DMS53 treated with DMSO at 0.1 percent for 48 hours (cell line): Measurements from ENCODE around the gene RNF213.
"Not testable (repeated sequence)": the region's sequence is repeated elsewhere in the genome, so short reads cannot be mapped to it uniquely, and the experiment has no call there.

Experiments
- DNase-seq: peaks from one replicate; lab custom pipeline; 2025; ENCODE audit not compliant: unreplicated experiment; lab: John Stamatoyannopoulos, UW

The RNF213 gene

GRCh38 chr17:80316927-80317705, 56.5 kb downstream of the RNF213 start:
- DNase-seq: no peak

DNA sequence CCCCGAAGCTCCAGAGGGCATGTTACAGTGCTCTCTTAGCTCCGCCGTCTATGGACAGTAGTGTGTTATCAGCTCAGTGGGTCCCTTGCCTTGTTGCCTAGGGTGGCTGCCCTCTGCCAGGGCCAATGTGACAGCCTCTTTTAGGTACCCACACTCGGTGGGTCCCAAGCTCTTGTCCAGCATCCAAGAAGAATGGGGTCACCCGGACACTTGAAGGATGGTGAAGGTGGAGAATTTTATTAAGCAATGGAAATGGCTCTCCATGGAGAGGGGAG, 57.0 kb downstream of the RNF213 start:
- no peak for DNase-seq

DNA sequence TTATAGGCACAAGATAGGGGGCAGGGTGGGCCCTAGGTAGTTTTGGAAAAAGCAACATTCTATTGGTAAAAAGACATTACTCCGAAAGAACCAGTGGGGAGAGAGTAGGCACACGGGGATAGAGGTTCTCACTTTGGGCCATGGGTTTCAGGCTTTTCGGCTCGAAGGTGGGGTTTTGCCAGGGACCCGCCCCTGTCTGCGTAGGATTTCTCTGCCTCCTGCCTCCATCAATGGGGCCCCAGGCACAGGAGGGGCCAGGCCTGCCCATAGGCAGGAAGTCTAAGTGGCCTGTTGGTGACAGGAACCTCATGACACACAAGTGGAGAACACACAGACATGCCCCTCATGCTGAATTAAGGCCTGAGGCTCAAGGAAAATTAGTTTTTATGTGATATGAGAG, 57.5 kb downstream of the RNF213 start:
- DNase-seq: no peak

DNA sequence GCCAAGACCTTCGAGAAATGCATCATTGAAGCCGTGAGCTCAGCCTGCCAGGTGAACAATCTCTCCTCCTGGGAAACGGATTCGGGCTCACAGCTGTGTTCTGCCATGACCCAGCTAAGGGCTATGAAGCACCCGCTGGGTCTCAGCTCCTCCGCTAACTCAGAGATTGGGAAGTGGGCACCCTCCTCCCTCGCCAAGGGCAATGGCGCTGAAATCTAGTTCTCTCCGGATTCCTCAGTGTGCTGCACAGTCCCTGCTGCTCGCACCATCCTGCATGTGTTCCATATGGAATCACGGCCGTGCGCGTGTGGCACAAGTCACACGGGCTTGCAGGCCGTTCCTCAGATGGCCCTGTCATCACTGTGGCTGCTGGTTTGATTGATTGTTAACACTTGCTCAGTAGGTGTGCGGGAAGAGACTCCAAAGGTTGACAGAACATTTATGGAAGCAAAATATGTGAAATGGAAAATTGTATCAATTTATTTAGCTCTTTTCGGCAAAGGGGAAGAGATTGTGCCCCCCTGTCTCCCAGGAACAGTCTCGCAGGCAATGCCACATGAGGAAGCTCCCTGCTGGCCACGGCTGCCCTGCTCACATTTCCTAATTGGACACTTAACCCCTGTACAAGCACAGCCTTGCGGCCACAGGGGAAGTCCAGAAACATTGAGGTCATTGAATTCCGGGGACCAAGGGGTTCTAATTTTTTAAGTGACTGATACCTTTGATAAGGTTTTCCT, 58.8 kb downstream of the RNF213 start:
- no peak for DNase-seq

GRCh38 chr17:80319999-80320344, 59.3 kb downstream of the RNF213 start:
- DNase-seq: no peak

GRCh38 chr17:80320496-80320895, 59.8 kb downstream of the RNF213 start:
- DNase-seq: no peak

DNA sequence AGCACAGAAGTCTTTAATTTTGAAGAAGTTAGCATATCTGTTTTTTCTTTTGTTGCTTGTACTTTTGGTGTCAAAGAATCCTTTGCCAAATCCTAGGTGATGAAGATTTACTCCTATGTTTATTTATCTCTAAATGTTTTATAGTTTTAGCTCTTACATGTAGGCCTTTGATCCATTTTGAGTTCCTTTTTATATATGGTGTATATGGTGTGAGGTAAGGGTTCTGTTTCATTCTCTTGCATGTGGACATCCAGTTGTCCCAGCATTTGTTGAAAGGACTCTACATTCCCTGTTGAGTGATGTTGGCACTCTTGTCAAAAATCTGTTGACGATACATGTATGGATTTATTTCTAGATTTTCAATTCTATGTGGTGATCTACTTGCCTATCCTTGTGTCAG, 62.2 kb downstream of the RNF213 start:
- no peak for DNase-seq

DNA sequence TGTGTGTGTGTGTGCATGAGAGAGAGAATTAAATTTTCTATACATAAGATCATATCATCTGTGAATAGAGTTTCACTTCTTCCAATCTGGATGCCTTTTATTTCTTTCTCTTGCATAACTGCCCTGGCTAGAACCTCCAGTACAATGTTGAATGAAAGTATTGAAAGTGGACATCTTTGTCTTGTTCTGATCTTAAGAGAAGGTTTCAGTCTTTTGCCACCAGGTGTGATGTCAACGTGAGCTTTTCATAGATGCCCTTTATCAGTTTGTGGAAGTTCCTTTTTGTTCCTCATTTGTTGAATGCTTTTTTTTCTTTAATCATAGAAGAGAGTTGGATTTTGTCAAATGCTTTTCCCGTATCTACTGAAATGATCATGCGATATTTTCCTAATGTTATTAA, 63.3 kb downstream of the RNF213 start:
- no peak for DNase-seq

GRCh38 chr17:80327518-80327917, 66.9 kb downstream of the RNF213 start:
- DNase-seq: no peak

GRCh38 chr17:80328634-80329380, 68.2 kb downstream of the RNF213 start:
- DNase-seq: no peak

GRCh38 chr17:80329421-80329820, 68.8 kb downstream of the RNF213 start:
- not testable (repeated sequence) for DNase-seq

- no peak for DNase-seq
These were observed 69.6 kb downstream of the RNF213 start for GRCh38 chr17:80330276-80330675.

GRCh38 chr17:80330938-80331337, 70.3 kb downstream of the RNF213 start:
- DNase-seq: not testable (repeated sequence)

- no peak for DNase-seq
These were observed 71.2 kb downstream of the RNF213 start for GRCh38 chr17:80331820-80332219.

DNA sequence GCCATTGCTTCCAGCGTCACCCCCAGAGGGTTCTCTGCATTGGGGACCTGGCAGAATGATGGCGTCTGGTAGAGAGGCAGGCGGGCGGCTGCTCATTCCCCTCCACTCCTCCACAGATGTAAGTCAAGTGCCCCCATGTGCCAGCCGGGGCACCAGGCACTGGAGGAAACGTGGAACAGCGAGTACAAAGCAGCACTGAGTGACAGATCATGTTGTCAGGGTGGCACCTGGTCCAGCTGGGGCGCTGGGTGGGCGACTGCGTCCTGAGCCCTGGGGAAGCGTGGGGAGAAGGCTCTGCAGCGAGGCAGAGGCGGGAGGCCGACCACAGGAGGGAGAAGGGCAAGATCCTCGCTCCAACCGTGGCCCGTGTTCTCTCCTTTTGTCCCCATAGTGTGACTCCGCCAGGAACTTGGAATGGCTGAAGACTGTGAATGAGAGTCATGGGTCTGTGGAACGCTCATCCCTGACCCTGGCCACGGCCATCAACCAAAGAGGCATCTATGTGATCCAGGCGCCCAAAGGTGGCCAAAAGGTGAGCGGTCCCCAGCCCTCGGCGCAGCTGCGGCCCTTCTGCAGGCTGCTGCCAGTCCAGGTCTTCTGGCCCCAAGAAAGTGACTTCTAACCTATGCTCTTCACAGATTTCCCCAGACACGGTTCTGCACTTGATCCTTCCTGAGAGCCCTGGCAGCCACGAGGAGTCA, 76.7 kb downstream of the RNF213 start:
- DNase-seq: no peak

DNA sequence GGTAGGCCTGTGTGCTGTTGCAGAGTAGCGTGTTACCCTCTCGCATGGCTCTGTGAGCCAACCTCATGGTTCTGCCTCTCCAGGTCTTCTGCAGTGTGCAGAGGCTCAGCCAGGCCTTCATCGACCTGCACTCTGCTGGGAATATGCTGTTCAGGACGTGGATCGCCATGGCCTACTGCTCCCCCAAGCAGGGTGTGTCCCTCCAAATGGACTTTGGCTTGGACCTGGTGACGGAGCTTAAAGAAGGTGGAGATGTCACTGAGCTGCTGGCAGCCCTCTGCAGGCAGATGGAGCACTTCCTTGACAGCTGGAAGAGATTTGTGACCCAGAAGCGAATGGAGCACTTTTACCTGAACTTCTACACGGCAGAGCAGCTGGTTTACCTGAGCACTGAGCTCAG, 78.5 kb downstream of the RNF213 start:
- no peak for DNase-seq

DNA sequence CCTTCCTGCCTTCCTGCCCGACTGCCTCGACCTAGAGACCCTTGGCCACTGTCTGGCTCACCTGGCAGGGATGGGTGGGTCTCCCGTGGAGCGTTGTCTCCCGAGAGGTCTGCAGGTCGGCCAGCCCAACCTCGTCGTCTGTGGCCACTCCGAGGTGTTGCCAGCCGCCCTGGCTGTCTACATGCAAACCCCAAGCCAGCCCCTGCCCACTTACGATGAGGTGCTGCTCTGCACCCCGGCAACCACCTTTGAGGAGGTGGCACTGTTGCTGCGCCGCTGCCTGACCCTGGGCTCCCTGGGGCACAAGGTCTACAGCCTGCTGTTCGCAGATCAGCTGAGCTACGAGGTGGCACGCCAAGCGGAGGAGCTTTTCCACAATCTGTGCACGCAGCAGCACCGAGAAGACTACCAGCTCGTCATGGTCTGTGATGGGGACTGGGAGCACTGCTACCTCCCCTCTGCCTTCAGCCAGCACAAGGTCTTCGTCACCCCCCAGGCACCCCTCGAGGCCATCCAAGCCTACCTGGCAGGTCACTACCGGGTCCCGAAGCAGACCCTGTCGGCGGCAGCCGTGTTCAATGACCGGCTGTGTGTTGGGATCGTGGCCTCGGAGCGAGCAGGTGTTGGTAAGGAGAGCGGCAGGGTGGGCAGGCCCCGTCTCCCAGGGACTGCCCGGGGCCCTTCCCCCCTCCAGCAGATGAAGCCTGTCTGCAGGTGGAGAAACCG, 79.2 kb downstream of the RNF213 start:
- DNase-seq: no peak

- DNase-seq: no peak
These were observed 84.7 kb downstream of the RNF213 start for GRCh38 chr17:80345321-80345720.

DNA sequence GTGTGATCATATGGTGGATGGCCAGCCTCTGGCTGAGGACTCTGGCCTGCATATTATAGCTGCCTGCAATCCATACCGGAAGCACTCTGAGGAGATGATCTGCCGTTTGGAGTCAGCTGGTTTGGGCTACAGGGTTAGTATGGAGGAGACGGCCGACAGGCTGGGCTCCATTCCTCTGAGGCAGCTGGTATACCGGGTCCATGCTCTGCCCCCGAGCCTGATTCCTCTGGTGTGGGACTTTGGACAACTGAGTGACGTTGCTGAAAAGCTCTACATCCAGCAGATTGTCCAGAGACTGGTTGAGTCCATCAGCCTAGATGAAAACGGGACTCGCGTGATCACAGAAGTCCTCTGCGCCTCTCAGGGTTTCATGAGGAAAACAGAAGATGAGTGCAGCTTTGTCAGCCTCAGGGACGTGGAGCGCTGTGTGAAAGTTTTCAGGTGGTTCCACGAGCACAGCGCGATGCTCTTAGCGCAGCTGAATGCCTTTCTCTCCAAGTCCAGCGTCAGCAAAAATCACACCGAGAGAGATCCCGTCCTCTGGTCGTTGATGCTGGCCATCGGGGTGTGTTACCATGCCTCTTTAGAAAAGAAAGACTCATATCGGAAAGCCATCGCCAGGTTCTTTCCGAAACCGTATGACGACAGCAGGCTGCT, 85.3 kb downstream of the RNF213 start:
- DNase-seq: no peak

- DNase-seq: no peak
These were observed 86.0 kb downstream of the RNF213 start for GRCh38 chr17:80346498-80347275.
